HepG2 (cell line): Measurements from ENCODE around the gene HECTD1. TPM values are rescaled to one million over a fixed set of nuclear protein-coding genes. Genes with fewer than 3 reads are reported as not detected.

Source experiments
- BRD4 ChIP-seq: sonication (generic); formaldehyde crosslinking; IDR thresholded peaks from 2 replicates; pipeline ENCODE4 v1.4.0; 2020; ENCODE audit warnings: missing genetic modification reagents
- DMAP1 ChIP-seq: IDR thresholded peaks from 2 replicates; pipeline ENCODE4 v1.6.1; 2016
- FOXP4 ChIP-seq: sonication (generic); formaldehyde crosslinking; IDR thresholded peaks from 2 replicates; pipeline ENCODE4 v1.4.0; 2020; ENCODE audit warnings: missing genetic modification reagents
- HMG20A ChIP-seq: IDR thresholded peaks from 2 replicates; pipeline ENCODE4 v1.6.1; 2016; ENCODE audit warnings: borderline replicate concordance
- HOXA7 ChIP-seq: sonication (generic); formaldehyde crosslinking; IDR thresholded peaks from 2 replicates; pipeline ENCODE4 v1.8.1; 2022; ENCODE audit warnings: mild to moderate bottlenecking, missing genetic modification reagents, moderate library complexity
- HOXA9 ChIP-seq: sonication (generic); formaldehyde crosslinking; IDR thresholded peaks from 2 replicates; pipeline ENCODE4 v1.8.1; 2022; ENCODE audit warnings: missing genetic modification reagents, mild to moderate bottlenecking, moderate library complexity, borderline replicate concordance
- KLF11 ChIP-seq: IDR thresholded peaks from 2 replicates; pipeline ENCODE4 v1.6.1; 2016; ENCODE audit warnings: missing compliant biosample characterization
- MIXL1 ChIP-seq: IDR thresholded peaks from 2 replicates; pipeline ENCODE4 v1.6.1; 2016
- NFE2L1 ChIP-seq: sonication (generic); formaldehyde crosslinking; IDR thresholded peaks from 2 replicates; pipeline ENCODE4 v1.4.0; 2020; ENCODE audit warnings: missing genetic modification reagents, mild to moderate bottlenecking, borderline replicate concordance
- NFRKB ChIP-seq: fragments of 450-650 bp; IDR thresholded peaks from 2 replicates; pipeline ENCODE4 v1.6.1; 2017
- PATZ1 ChIP-seq: sonication (generic); formaldehyde crosslinking; IDR thresholded peaks from 2 replicates; pipeline ENCODE4 v1.4.0; 2020; ENCODE audit warnings: missing genetic modification reagents
- PTBP1 ChIP-seq: fragments of 200-400 bp; formaldehyde crosslinking; IDR thresholded peaks from 2 replicates; pipeline ENCODE4 v1.6.1; 2018; ENCODE audit warnings: low read length, low read depth; ENCODE audit not compliant: poor library complexity, severe bottlenecking
- ZBTB34 ChIP-seq: sonication (generic); formaldehyde crosslinking; IDR thresholded peaks from 2 replicates; pipeline ENCODE4 v1.8.0; 2022; ENCODE audit warnings: mild to moderate bottlenecking, missing genetic modification reagents
- ZNF142 ChIP-seq: sonication (generic); formaldehyde crosslinking; IDR thresholded peaks from 2 replicates; pipeline ENCODE4 v1.4.0; 2020; ENCODE audit warnings: missing genetic modification reagents
- ZNF225 ChIP-seq: sonication (generic); formaldehyde crosslinking; IDR thresholded peaks from 2 replicates; pipeline ENCODE4 v1.4.0; 2020; ENCODE audit warnings: mild to moderate bottlenecking, missing genetic modification reagents
- ZNF263 ChIP-seq: sonication (generic); formaldehyde crosslinking; IDR thresholded peaks from 2 replicates; pipeline ENCODE4 v1.4.0; 2020; ENCODE audit warnings: missing genetic modification reagents
- ZNF350 ChIP-seq: sonication (generic); formaldehyde crosslinking; IDR thresholded peaks from 2 replicates; pipeline ENCODE4 v1.4.0; 2020; ENCODE audit warnings: mild to moderate bottlenecking, low read depth, missing genetic modification reagents, borderline replicate concordance
- ZNF431 ChIP-seq: sonication (generic); formaldehyde crosslinking; IDR thresholded peaks from 2 replicates; pipeline ENCODE4 v1.9.0; 2022; ENCODE audit warnings: missing genetic modification reagents, low read depth, mild to moderate bottlenecking, borderline replicate concordance
- polyA plus RNA-seq, 8 experiments: library from polyadenylated mRNA; depleted of rRNA in 3 of 8; stranded (reverse) in 7 of 8; unstranded in 1 of 8; fragments of >200 nt; fragmentation: Illumina TruSeq in 4 of 8; extraction: Trizol in 4 of 8; gene quantifications; 2 replicates each; pipeline versions ENCODE4 v1.2.1 to v1.2.3, GENCODE V29; 2011 to 2016; ENCODE audit warnings: low read depth in 4 of 8, missing spikeins in 1 of 8, mixed read lengths in 1 of 8; ENCODE audit not compliant: insufficient read depth in 1 of 8
- total RNA-seq, 5 experiments: library from RNA; depleted of rRNA; stranded (reverse); fragments of >200 nt; fragmentation: Illumina TruSeq; extraction: Trizol; gene quantifications; 2 replicates each; pipeline ENCODE4 v1.2.3, GENCODE V29; 2016; ENCODE audit warnings: low read depth in 1 of 5

The HECTD1 gene
- total and polyA plus RNA-seq, 2 of the 13 experiments (the other 11 are each of a cell fraction or from before 2014, with no cell fraction given), result 312 to 560 TPM

GRCh38 chr14:31251028-31251958 is 43.7 kb upstream of the HECTD1 start (continued):
- TF ChIP-seq HOXA7 (CRISPR knock-in tag), result 0 out of 2 replicates have a peak, but pooled peaks have one; percentile 82
- TF ChIP-seq ZBTB34, result 0 out of 2 replicates have a peak, but pooled peaks have one; percentile 58
- TF ChIP-seq PATZ1 (CRISPR knock-in tag), result peak; percentile 57; the same call in 1 of the 2 replicates
- no peak for TF ChIP-seq PTBP1
- no peak for TF ChIP-seq ZNF431
- no peak; the same call in 1 of the 2 replicates for TF ChIP-seq HOXA9 (CRISPR knock-in tag)
- TF ChIP-seq HMG20A (CRISPR knock-in tag), result 0 out of 2 replicates have a peak, but pooled peaks have one; percentile 34
- TF ChIP-seq ZNF225 (CRISPR knock-in tag), result no peak
- TF ChIP-seq ZNF263, result peak; percentile 27; the same call in 1 of the 2 replicates
- TF ChIP-seq FOXP4 (CRISPR knock-in tag), result peak; percentile 32; the same call in 1 of the 2 replicates
- TF ChIP-seq BRD4, result peak; percentile 71
- no peak for TF ChIP-seq ZNF142 (CRISPR knock-in tag)
- no peak for TF ChIP-seq KLF11 (CRISPR knock-in tag)
- TF ChIP-seq DMAP1 (CRISPR knock-in tag), result peak; percentile 51; the same call in 1 of the 2 replicates
- TF ChIP-seq MIXL1 (CRISPR knock-in tag), result peak; percentile 76; the same call in 1 of the 2 replicates
- TF ChIP-seq ZNF350, result no peak
- TF ChIP-seq NFRKB, result 0 out of 2 replicates have a peak, but pooled peaks have one; percentile 30
- no peak for TF ChIP-seq NFE2L1
